CD4-positive, alpha-beta T cell treated with Interleukin-17A for 1 hour (primary cell): ENCODE measurements around the gene DRAXIN.

ENCODE experiments used
- DNase-seq: peaks from one replicate; pipeline ENCODE4 v3.0.0-alpha.2; 2020

Gene DRAXIN

GRCh38 chr1:11740258-11741192 is 49.0 kb downstream of the DRAXIN start:
- DNase-seq = peak; percentile 67

GRCh38 chr1:11741482-11741881 is 50.0 kb downstream of the DRAXIN start:
- DNase-seq = no peak

- no peak for DNase-seq
Measured at GRCh38 chr1:11741919-11742558, 50.5 kb downstream of the DRAXIN start.

- DNase-seq = no peak
Measured at GRCh38 chr1:11744287-11744686, 52.8 kb downstream of the DRAXIN start.

GRCh38 chr1:11746092-11746491 is 54.6 kb downstream of the DRAXIN start:
- DNase-seq = no peak

- DNase-seq = no peak
Measured at GRCh38 chr1:11746795-11747487, 55.4 kb downstream of the DRAXIN start.

GRCh38 chr1:11748294-11749202 is 57.0 kb downstream of the DRAXIN start:
- no peak for DNase-seq

GRCh38 chr1:11749203-11749689 is 57.7 kb downstream of the DRAXIN start:
- peak; percentile 28 for DNase-seq

GRCh38 chr1:11749996-11750395 is 58.5 kb downstream of the DRAXIN start:
- DNase-seq = no peak

GRCh38 chr1:11751087-11751486 is 59.6 kb downstream of the DRAXIN start:
- DNase-seq = no peak

GRCh38 chr1:11752359-11753088 is 61.0 kb downstream of the DRAXIN start:
- DNase-seq = no peak

- no peak for DNase-seq
Measured at GRCh38 chr1:11753555-11754208, 62.2 kb downstream of the DRAXIN start.

GRCh38 chr1:11757047-11757446 is 65.5 kb downstream of the DRAXIN start:
- no peak for DNase-seq

GRCh38 chr1:11759791-11760190 is 68.3 kb downstream of the DRAXIN start:
- DNase-seq = no peak

- DNase-seq = no peak
Measured at GRCh38 chr1:11761285-11761684, 69.8 kb downstream of the DRAXIN start.

GRCh38 chr1:11761988-11762406 is 70.5 kb downstream of the DRAXIN start, which contains the start of gene C1orf167:
TSS of gene C1orf167 (plus strand) at chr1:11762193. CDS start at chr1:11764401, 2,208 bp downstream.
- DNase-seq = peak; percentile 24

GRCh38 chr1:11764115-11764514 is 72.6 kb downstream of the DRAXIN start:
- no peak for DNase-seq

GRCh38 chr1:11764519-11764918 is 73.0 kb downstream of the DRAXIN start:
- DNase-seq = no peak

- no peak for DNase-seq
Measured at GRCh38 chr1:11765661-11766428, 74.3 kb downstream of the DRAXIN start.

- no peak for DNase-seq
Measured at GRCh38 chr1:11766429-11766776, 74.9 kb downstream of the DRAXIN start.
